H1 (cell line): ENCODE results near the gene CABLES2. TPM values are rescaled to one million over a fixed set of nuclear protein-coding genes. Genes with fewer than 3 reads are reported as not detected.
A peak's percentile ranks its signal among the peaks of the same experiment; 100 is the strongest.

ENCODE experiments used
- CBX5 ChIP-seq: fragments of 300-800, 300-1000 bp; sonication (generic); IDR thresholded peaks from 2 replicates; pipeline ENCODE4 v1.7.1; 2016; ENCODE audit warnings: antibody characterized with exemption, low read length, low read depth
- EGR1 ChIP-seq: IDR thresholded peaks from 2 replicates; pipeline ENCODE4 v1.6.1; 2011; ENCODE audit warnings: low read depth, low read length, borderline replicate concordance
- GTF2F1 ChIP-seq: IDR thresholded peaks from 2 replicates; pipeline ENCODE4 v1.6.1; 2012; ENCODE audit warnings: low read depth, low read length, improper control_type of control experiment, borderline replicate concordance
- PHF8 ChIP-seq: fragments of 200-600 bp; sonication (generic); conservative IDR thresholded peaks from 2 replicates; pipeline ENCODE4 v1.7.1; 2012; ENCODE audit warnings: low read depth, mild to moderate bottlenecking, inconsistent platforms, low read length, moderate library complexity
- POLR2AphosphoS5 ChIP-seq: IDR thresholded peaks from 2 replicates; pipeline ENCODE4 v1.6.1; 2011; ENCODE audit warnings: low read depth, low read length
- SP1 ChIP-seq: IDR thresholded peaks from 2 replicates; pipeline ENCODE4 v1.6.1; 2011; ENCODE audit warnings: low read depth, low read length
- TBP ChIP-seq: IDR thresholded peaks from 2 replicates; pipeline ENCODE4 v1.6.1; 2011; ENCODE audit warnings: low read depth, low read length, improper control_type of control experiment
- polyA plus RNA-seq, 7 experiments: library from polyadenylated mRNA; depleted of rRNA in 3 of 7; stranded (reverse) in 5 of 7; unstranded in 2 of 7; fragments of >200 nt in 5 of 7; fragments of 200-250 nt in 2 of 7; gene quantifications; 1 replicate in 5 of 7; 2 replicates in 1 of 7; 4 replicates in 1 of 7; pipeline versions ENCODE4 v1.2.1 to v1.2.3, GENCODE V29; 2011 to 2013; ENCODE audit warnings: missing spikeins in 2 of 7, mixed read lengths in 2 of 7
- total RNA-seq: library from RNA; stranded (reverse); fragmentation: NEBNext Ultra II Directional; extraction: Animal tissue kit (Norgen Biotek cat#: 25700); gene quantifications from 2 replicates; pipeline ENCODE4 v1.2.1, GENCODE V29; 2021
- TF ChIP-seq, protein P1 (sequence below): fragments of 300-600 bp; sonication (generic); IDR thresholded peaks from 2 replicates; pipeline ENCODE4 v1.7.1; 2012; ENCODE audit warnings: low read length, moderate library complexity, mild to moderate bottlenecking, inconsistent platforms; ENCODE audit not compliant: insufficient replicate concordance
- TF ChIP-seq, protein P2 (sequence below): IDR thresholded peaks from 2 replicates; pipeline ENCODE4 v1.6.1; 2011; ENCODE audit warnings: low read length, improper control_type of control experiment

CABLES2 gene
- total and polyA plus RNA-seq, 2 of the 8 experiments (the other 6 are each of a cell fraction or from before 2014, with no cell fraction given), result 8.0 to 8.8 TPM

DNA sequence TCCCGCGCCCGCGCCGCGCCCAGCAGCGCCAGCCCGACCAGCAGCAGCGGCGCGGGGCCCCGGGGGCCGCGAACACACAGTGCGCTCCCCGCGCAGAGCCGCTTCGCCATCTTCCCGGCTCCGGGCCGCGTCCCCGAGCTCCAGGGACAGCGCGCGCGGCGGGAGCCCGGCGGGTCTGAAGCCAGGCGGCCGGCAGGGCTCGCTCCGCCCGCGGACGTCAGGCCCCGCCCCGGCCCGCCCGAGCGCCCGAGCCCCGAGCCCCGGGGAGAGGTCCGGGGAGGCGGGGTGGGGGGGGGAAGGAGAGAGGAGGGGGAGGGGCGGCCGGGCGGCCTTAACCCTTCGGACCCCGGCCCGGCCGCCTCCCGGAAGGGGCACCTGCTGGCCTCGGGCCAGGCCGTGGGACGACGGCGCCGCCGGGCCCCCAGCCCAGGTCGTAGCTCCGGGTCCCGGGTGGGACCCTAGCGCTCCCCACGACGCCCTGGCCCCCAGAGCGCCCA lies 39.9 kb downstream of the CABLES2 start, which contains the start of gene LAMA5 (continued):
- TF ChIP-seq, protein P1, sequence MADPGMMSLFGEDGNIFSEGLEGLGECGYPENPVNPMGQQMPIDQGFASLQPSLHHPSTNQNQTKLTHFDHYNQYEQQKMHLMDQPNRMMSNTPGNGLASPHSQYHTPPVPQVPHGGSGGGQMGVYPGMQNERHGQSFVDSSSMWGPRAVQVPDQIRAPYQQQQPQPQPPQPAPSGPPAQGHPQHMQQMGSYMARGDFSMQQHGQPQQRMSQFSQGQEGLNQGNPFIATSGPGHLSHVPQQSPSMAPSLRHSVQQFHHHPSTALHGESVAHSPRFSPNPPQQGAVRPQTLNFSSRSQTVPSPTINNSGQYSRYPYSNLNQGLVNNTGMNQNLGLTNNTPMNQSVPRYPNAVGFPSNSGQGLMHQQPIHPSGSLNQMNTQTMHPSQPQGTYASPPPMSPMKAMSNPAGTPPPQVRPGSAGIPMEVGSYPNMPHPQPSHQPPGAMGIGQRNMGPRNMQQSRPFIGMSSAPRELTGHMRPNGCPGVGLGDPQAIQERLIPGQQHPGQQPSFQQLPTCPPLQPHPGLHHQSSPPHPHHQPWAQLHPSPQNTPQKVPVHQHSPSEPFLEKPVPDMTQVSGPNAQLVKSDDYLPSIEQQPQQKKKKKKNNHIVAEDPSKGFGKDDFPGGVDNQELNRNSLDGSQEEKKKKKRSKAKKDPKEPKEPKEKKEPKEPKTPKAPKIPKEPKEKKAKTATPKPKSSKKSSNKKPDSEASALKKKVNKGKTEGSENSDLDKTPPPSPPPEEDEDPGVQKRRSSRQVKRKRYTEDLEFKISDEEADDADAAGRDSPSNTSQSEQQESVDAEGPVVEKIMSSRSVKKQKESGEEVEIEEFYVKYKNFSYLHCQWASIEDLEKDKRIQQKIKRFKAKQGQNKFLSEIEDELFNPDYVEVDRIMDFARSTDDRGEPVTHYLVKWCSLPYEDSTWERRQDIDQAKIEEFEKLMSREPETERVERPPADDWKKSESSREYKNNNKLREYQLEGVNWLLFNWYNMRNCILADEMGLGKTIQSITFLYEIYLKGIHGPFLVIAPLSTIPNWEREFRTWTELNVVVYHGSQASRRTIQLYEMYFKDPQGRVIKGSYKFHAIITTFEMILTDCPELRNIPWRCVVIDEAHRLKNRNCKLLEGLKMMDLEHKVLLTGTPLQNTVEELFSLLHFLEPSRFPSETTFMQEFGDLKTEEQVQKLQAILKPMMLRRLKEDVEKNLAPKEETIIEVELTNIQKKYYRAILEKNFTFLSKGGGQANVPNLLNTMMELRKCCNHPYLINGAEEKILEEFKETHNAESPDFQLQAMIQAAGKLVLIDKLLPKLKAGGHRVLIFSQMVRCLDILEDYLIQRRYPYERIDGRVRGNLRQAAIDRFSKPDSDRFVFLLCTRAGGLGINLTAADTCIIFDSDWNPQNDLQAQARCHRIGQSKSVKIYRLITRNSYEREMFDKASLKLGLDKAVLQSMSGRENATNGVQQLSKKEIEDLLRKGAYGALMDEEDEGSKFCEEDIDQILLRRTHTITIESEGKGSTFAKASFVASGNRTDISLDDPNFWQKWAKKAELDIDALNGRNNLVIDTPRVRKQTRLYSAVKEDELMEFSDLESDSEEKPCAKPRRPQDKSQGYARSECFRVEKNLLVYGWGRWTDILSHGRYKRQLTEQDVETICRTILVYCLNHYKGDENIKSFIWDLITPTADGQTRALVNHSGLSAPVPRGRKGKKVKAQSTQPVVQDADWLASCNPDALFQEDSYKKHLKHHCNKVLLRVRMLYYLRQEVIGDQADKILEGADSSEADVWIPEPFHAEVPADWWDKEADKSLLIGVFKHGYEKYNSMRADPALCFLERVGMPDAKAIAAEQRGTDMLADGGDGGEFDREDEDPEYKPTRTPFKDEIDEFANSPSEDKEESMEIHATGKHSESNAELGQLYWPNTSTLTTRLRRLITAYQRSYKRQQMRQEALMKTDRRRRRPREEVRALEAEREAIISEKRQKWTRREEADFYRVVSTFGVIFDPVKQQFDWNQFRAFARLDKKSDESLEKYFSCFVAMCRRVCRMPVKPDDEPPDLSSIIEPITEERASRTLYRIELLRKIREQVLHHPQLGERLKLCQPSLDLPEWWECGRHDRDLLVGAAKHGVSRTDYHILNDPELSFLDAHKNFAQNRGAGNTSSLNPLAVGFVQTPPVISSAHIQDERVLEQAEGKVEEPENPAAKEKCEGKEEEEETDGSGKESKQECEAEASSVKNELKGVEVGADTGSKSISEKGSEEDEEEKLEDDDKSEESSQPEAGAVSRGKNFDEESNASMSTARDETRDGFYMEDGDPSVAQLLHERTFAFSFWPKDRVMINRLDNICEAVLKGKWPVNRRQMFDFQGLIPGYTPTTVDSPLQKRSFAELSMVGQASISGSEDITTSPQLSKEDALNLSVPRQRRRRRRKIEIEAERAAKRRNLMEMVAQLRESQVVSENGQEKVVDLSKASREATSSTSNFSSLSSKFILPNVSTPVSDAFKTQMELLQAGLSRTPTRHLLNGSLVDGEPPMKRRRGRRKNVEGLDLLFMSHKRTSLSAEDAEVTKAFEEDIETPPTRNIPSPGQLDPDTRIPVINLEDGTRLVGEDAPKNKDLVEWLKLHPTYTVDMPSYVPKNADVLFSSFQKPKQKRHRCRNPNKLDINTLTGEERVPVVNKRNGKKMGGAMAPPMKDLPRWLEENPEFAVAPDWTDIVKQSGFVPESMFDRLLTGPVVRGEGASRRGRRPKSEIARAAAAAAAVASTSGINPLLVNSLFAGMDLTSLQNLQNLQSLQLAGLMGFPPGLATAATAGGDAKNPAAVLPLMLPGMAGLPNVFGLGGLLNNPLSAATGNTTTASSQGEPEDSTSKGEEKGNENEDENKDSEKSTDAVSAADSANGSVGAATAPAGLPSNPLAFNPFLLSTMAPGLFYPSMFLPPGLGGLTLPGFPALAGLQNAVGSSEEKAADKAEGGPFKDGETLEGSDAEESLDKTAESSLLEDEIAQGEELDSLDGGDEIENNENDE, result no peak
- TF ChIP-seq PHF8, result 0 out of 2 replicates have a peak, but pooled peaks have one; percentile 40
- peak; percentile 31; the same call in 1 of the 2 replicates for TF ChIP-seq TBP
- TF ChIP-seq POLR2AphosphoS5, result 0 out of 2 replicates have a peak, but pooled peaks have one; percentile 28
- TF ChIP-seq CBX5, result no peak
- TF ChIP-seq, protein P2, sequence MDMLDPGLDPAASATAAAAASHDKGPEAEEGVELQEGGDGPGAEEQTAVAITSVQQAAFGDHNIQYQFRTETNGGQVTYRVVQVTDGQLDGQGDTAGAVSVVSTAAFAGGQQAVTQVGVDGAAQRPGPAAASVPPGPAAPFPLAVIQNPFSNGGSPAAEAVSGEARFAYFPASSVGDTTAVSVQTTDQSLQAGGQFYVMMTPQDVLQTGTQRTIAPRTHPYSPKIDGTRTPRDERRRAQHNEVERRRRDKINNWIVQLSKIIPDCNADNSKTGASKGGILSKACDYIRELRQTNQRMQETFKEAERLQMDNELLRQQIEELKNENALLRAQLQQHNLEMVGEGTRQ, result no peak
- no peak for TF ChIP-seq GTF2F1
- no peak for TF ChIP-seq SP1
- TF ChIP-seq EGR1, result no peak
